NCI-H82 (cell line): ENCODE data around the gene SMURF2.

Experiments
- DNase-seq: peaks from one replicate; lab custom pipeline; 2025; lab: John Stamatoyannopoulos, UW

SMURF2 gene

DNA sequence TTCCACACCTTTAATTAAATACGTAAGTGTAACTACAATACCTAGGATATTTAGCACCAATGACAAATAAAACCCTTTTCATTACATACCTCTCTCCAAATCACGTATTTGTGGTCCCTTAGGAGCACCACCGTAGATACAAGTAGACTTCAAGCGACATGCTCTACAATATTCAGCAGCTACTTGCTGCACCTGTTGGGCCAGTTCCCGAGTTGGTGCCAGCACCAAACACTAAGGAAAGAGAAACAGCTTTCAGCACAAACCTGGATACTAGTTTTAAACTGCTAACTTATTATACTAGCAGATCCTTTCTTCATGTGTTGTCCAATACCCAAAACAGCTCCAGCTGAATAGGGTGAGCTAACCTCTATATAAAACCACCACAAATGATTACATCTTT, 158.8 kb downstream of the SMURF2 start:
- DNase-seq, result no peak

GRCh38 chr17:64502809-64503208, 159.3 kb downstream of the SMURF2 start:
- DNase-seq, result no peak

DNA sequence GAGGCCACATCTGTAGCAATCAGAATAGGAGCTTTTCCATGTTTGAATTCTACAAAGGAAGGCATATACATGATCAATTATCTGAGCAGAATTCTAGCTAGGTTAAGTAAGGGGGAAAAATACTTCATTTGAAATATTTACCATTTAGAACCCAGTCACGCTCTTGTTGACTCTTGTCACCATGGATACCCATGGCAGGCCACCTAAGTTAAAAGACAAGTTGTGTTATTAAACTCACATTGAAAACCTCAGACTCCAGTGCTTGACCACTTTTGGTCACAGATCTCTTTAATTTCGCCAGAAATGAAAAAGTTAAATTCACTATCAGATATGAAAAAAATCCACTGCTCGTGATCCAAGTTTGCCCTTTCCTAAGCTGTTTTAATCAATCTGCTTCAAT, 160.1 kb downstream of the SMURF2 start:
- no peak for DNase-seq

- no peak for DNase-seq
Observed at GRCh38 chr17:64500862-64501765, 161.0 kb downstream of the SMURF2 start.

GRCh38 chr17:64500487-64500859, 161.6 kb downstream of the SMURF2 start:
- no peak for DNase-seq

GRCh38 chr17:64499805-64500486, 162.2 kb downstream of the SMURF2 start:
- no peak for DNase-seq

DNA sequence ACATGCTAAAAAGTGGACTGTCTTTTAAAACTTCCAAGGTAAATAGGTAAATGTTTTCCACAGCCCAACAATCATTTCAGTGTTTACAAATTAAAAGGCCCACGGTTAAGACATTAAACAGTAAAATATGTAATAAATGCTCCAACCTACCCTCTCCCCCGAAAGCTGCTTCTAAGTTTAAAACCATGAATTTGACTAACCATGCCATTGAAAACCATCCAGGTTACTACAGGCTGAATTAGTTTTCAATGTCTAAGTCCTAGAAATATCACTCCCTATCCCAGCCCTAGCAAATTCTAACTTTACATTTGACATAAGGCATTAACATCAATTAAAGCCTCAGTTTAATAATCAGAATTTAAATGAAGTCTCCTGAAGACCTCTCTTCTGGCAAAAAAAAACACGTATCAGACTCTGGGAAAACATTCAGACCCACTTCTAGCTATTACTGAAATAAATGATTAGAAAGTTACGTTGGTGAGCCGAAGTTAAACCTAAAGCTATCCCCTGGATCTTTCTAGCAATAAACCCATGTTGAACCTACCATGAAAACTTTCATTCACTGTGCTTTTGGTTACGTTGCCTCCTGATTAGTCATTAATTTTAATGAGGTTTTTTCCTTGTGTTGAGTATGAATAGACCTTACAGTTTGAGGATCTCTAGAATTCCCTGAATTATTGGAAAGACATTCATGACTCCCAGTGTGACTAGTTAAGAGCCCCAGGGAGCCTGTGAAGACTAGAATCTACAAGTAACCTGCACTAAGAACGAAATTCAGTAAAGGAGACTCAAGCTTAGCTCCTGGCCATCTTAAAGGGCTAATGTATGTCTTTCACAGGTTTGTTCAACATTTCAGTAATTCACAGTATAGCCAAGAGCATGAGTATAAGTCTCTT, 163.6 kb downstream of the SMURF2 start:
- no peak for DNase-seq

- DNase-seq, result no peak
Observed at GRCh38 chr17:64497565-64498035, 164.5 kb downstream of the SMURF2 start.

DNA sequence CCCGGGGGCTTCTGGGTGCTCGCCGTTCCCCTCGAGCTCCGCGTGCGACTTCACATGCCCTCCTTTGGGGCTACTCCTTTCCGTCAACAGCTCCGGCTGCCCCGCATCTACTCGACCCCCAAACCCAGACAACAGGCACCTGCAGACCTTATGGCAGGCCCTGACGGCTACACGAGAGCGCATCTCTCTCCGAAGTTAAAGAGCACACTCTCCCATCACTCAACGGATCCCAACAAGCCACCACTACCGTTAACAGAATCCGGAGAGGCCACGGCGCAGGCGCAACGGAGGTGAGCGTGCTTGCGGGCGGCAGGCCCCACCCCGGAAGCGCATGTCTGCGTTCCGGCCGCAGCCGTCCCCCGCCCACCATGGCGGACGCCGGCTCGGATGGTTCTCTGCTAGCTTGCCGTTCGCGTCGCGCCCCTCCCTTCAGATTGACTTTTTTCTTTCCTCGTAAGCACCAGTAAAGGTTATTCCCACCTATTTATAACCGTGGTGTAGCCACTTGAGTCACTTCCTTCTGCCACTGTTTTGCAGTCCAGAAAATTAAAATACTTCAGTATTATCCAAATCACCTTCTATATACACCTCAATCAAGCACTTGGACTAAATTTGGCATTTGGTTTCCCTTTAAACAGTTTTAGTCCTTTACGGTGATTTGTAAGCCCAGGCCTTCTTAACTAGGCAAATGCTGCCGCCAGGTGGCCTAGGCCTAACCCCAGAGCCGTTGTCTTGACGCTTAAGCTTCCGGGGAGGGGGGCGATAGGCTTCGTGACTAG, 165.1 kb downstream of the SMURF2 start, which contains the start of gene POLG2:
TSS of gene POLG2 (minus strand) at position 269 of the 779 bp plus-strand sequence. CDS start at position 183, 86 bp downstream.
- peak; percentile 96 for DNase-seq

DNA sequence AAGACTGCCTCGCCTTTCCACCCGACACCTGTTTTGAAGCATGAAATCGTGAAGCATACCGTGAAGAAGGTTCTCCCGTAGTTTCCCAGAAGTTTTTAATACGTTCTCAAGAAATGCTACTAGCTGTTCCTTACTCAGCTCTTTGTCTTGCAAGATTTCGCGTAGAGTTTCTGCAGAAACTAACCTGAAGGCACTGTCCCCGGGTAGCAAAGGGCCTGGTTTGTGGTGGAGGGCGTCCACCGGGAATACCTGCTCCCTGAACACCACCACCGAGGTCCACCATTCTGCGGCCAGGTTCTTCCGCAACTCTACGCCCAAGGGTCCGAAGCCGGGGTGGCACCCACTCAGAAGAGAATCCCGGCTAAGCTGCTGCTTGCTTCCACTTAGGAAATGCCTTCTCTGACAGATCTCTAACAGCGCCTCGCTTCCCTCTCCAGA, 165.7 kb downstream of the SMURF2 start:
- no peak for DNase-seq
